Measurements from ENCODE around the gene PGPEP1.

DNA sequence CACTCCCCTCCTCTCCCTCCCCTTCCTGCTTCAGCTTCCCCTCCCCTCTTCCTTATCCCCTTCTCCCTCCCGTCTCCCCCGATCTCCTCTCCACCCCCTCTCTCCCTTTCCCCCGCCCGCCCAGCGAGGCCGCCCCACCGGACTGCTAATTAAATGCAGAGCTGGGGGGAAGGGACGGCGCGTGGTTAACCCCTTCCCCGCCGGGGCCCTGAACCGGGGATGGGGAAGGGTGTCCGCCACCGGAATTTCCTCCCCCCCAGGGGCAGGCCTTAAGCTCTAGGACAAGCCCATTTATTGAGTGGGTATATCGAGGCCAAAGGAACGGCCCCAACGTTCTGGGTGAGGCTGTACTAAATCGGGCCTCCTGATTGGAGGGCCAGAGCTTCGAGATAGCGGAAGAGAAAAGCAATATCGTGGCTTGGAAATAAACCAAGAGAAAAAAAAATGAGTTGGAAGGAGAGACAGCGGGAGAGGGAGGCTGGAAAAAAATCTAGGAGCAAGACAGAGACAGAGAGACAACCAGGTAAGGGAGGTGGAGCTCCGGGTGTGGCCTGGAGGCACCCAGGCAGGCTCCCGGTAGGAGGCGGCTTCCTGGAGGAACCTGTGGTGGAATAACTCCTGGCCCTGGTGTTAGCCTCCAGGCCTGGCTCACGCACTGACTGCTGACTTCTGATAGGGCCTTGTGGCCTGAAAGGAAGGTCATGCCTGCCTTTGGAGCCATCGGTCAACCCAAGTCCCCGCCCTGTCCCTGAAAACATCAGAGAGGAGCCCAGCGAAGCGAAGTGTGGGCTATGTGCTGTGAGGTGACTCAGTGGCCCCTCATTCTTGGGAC is 47.4 kb upstream of the PGPEP1 start:
- no peak for TF ChIP-seq POLR2A (IDR thresholded peaks at IDR 0.05; ENCODE audit: low read depth, low read length)
- no peak for TF ChIP-seq POLR2AphosphoS5 (IDR thresholded peaks at IDR 0.05; ENCODE audit: low read depth, low read length)
- TF ChIP-seq TAF1 (IDR thresholded peaks at IDR 0.05; ENCODE audit: borderline replicate concordance, low read depth, low read length) = no peak; the same call in 1 of the 2 replicates

All from GM12892 (cell line).